H9 (cell line): ENCODE results near the gene ZIC4. TPM values are rescaled to one million over a fixed set of nuclear protein-coding genes. Genes with fewer than 3 reads are reported as not detected.
A peak's percentile ranks its signal among the peaks of the same experiment; 100 is the strongest.

Source experiments
- DNase-seq: peaks from one replicate; pipeline ENCODE4 v3.0.0-alpha.2; 2017
- H2AFZ ChIP-seq: one replicate; pipeline ENCODE4 v1.6.1; 2013; ENCODE audit warnings: mild to moderate bottlenecking, low read length, control low read depth, moderate library complexity
- H2AK5ac ChIP-seq: 2 replicates; pipeline ENCODE4 v1.6.1; 2013; ENCODE audit warnings: low read length, control low read depth, mixed read lengths; ENCODE audit not compliant: insufficient read length
- H2BK120ac ChIP-seq: one replicate; pipeline ENCODE4 v1.6.1; 2013; ENCODE audit warnings: low read depth, mild to moderate bottlenecking, low read length, control low read depth, inconsistent platforms; ENCODE audit not compliant: poor library complexity, severe bottlenecking
- H2BK12ac ChIP-seq: 2 replicates; pipeline ENCODE4 v1.6.1; 2013; ENCODE audit warnings: low read length, control low read depth, mixed read lengths, low read depth; ENCODE audit not compliant: insufficient read length
- H2BK15ac ChIP-seq: 2 replicates; pipeline ENCODE4 v1.6.1; 2013; ENCODE audit warnings: low read depth, low read length, control low read depth
- H2BK20ac ChIP-seq: one replicate; pipeline ENCODE4 v1.6.1; 2013; ENCODE audit warnings: low read depth, mild to moderate bottlenecking, low read length, control low read depth, inconsistent platforms; ENCODE audit not compliant: poor library complexity, severe bottlenecking
- H2BK5ac ChIP-seq: 2 replicates; pipeline ENCODE4 v1.6.1; 2013; ENCODE audit warnings: low read length, control low read depth, mixed read lengths; ENCODE audit not compliant: insufficient read length
- H3K14ac ChIP-seq: 2 replicates; pipeline ENCODE4 v1.6.1; 2013; ENCODE audit warnings: low read length, control low read depth; ENCODE audit not compliant: insufficient read depth
- H3K18ac ChIP-seq: 2 replicates; pipeline ENCODE4 v1.6.1; 2013; ENCODE audit warnings: low read depth, mild to moderate bottlenecking, mixed read lengths, low read length, control low read depth; ENCODE audit not compliant: insufficient read length
- H3K23ac ChIP-seq: 2 replicates; pipeline ENCODE4 v1.6.1; 2013; ENCODE audit warnings: low read length, control low read depth, mixed read lengths, low read depth; ENCODE audit not compliant: insufficient read length
- H3K23me2 ChIP-seq: 2 replicates; pipeline ENCODE4 v1.6.1; 2013; ENCODE audit warnings: low read depth, mild to moderate bottlenecking, mixed read lengths, low read length, control low read depth; ENCODE audit not compliant: insufficient read length, poor library complexity, severe bottlenecking
- H3K27ac ChIP-seq: 2 replicates; pipeline ENCODE4 v1.5.1; 2013; ENCODE audit warnings: low read length, control low read depth, mixed read lengths, low read depth; ENCODE audit not compliant: insufficient read length
- H3K27me3 ChIP-seq: 2 replicates; pipeline ENCODE4 v1.6.1; 2013; ENCODE audit warnings: low read length, control low read depth, inconsistent platforms; ENCODE audit not compliant: insufficient read depth
- H3K4ac ChIP-seq: 2 replicates; pipeline ENCODE4 v1.6.1; 2013; ENCODE audit warnings: low read depth, mild to moderate bottlenecking, control low read depth, inconsistent platforms, low read length, moderate library complexity
- H3K4me1 ChIP-seq: 2 replicates; pipeline ENCODE4 v1.6.1; 2013; ENCODE audit warnings: low read length, control low read depth, inconsistent platforms; ENCODE audit not compliant: insufficient read depth
- H3K4me2 ChIP-seq: 2 replicates; pipeline ENCODE4 v1.6.1; 2013; ENCODE audit warnings: low read length, control low read depth, mixed read lengths; ENCODE audit not compliant: insufficient read length, insufficient read depth
- H3K56ac ChIP-seq: 2 replicates; pipeline ENCODE4 v1.6.1; 2013; ENCODE audit warnings: low read depth, mild to moderate bottlenecking, mixed read lengths, low read length, control low read depth; ENCODE audit not compliant: insufficient read length
- H3K79me1 ChIP-seq: 2 replicates; pipeline ENCODE4 v1.6.1; 2013; ENCODE audit warnings: low read depth, mild to moderate bottlenecking, moderate library complexity, low read length, control low read depth, inconsistent platforms; ENCODE audit not compliant: insufficient read depth, poor library complexity, severe bottlenecking
- H3K79me2 ChIP-seq: 2 replicates; pipeline ENCODE4 v1.6.1; 2013; ENCODE audit warnings: low read length, control low read depth, inconsistent platforms; ENCODE audit not compliant: insufficient read depth
- H3K9ac ChIP-seq: 2 replicates; pipeline ENCODE4 v1.6.1; 2013; ENCODE audit warnings: low read length, control low read depth, mixed read lengths; ENCODE audit not compliant: insufficient read length; ENCODE audit errors: extremely low read depth
- H3K9me3 ChIP-seq: one replicate; pipeline ENCODE4 v1.6.1; 2013; ENCODE audit warnings: low read depth, low read length, inconsistent platforms; ENCODE audit not compliant: control insufficient read depth
- H3T11ph ChIP-seq: one replicate; pipeline ENCODE4 v1.6.1; 2013; ENCODE audit warnings: mild to moderate bottlenecking, low read length, control low read depth, inconsistent platforms
- H4K20me1 ChIP-seq: one replicate; pipeline ENCODE4 v1.6.1; 2013; ENCODE audit not compliant: control insufficient read depth, insufficient read length, insufficient read depth
- H4K5ac ChIP-seq: 2 replicates; pipeline ENCODE4 v1.6.1; 2013; ENCODE audit warnings: low read depth, mild to moderate bottlenecking, mixed read lengths, low read length, control low read depth; ENCODE audit not compliant: insufficient read length
- H4K8ac ChIP-seq: replicated peaks from 2 replicates; pipeline ENCODE4 v1.6.1; 2013; ENCODE audit warnings: low read length, control low read depth, mixed read lengths, low read depth; ENCODE audit not compliant: insufficient read length
- H4K91ac ChIP-seq: 2 replicates; pipeline ENCODE4 v1.6.1; 2013; ENCODE audit warnings: low read depth, mild to moderate bottlenecking, moderate library complexity, mixed read lengths, low read length, control low read depth; ENCODE audit not compliant: insufficient read length
- H3K27ac Mint-ChIP-seq, 3 experiments: 2 replicates in 2 of 3; 3 replicates in 1 of 3; pipeline ENCODE4 v1.8.0; 2020 to 2021; ENCODE audit warnings: mixed read lengths in 3 of 3, mild to moderate bottlenecking in 1 of 3, moderate library complexity in 1 of 3
- H3K27me3 Mint-ChIP-seq: 2 replicates; pipeline ENCODE4 v1.8.0; 2021; ENCODE audit warnings: low read depth, mild to moderate bottlenecking, moderate library complexity, mixed read lengths
- H3K36me3 Mint-ChIP-seq, 3 experiments: 2 replicates in 2 of 3; 3 replicates in 1 of 3; pipeline ENCODE4 v1.8.0; 2020 to 2021; ENCODE audit warnings: low read depth in 3 of 3, mixed read lengths in 3 of 3; ENCODE audit not compliant: insufficient read depth in 1 of 3
- H3K4me1 Mint-ChIP-seq, 2 experiments: 2 replicates each; pipeline ENCODE4 v1.8.0; 2020; ENCODE audit warnings: mixed read lengths in 2 of 2
- H3K4me3 Mint-ChIP-seq, 2 experiments: 2 replicates in 1 of 2; 3 replicates in 1 of 2; pipeline ENCODE4 v1.8.0; 2020 to 2021; ENCODE audit warnings: mild to moderate bottlenecking in 2 of 2, mixed read lengths in 2 of 2, moderate library complexity in 1 of 2
- H3K9me3 Mint-ChIP-seq, 2 experiments: 2 replicates in 1 of 2; 3 replicates in 1 of 2; pipeline ENCODE4 v1.8.0; 2020; ENCODE audit warnings: mild to moderate bottlenecking in 2 of 2, mixed read lengths in 2 of 2, moderate library complexity in 1 of 2
- WGBS: extraction: QIAGEN DNeasy Blood & Tissue Kit; methylation state at CpG from one replicate; pipeline ENCODE4 v1.1.7; 2013; ENCODE audit warnings: missing lambda C conversion rate, low lambda C conversion rate, mixed read lengths; ENCODE audit not compliant: insufficient read length; ENCODE audit errors: extremely low coverage; 5-methylcytosine and 5-hydroxymethylcytosine counted together
- total RNA-seq: library from RNA; stranded (reverse); gene quantifications from 2 replicates; pipeline ENCODE4 v1.2.1, GENCODE V29; 2021
- TF ChIP-seq, protein P1 (sequence below): fragments of 200-600 bp; sonication (generic); conservative IDR thresholded peaks from 3 replicates; pipeline ENCODE4 v1.8.0; 2021; ENCODE audit warnings: antibody characterized with exemption, mild to moderate bottlenecking

The ZIC4 gene
- total RNA-seq, 1 experiment from 2014 or later = not detected

DNA sequence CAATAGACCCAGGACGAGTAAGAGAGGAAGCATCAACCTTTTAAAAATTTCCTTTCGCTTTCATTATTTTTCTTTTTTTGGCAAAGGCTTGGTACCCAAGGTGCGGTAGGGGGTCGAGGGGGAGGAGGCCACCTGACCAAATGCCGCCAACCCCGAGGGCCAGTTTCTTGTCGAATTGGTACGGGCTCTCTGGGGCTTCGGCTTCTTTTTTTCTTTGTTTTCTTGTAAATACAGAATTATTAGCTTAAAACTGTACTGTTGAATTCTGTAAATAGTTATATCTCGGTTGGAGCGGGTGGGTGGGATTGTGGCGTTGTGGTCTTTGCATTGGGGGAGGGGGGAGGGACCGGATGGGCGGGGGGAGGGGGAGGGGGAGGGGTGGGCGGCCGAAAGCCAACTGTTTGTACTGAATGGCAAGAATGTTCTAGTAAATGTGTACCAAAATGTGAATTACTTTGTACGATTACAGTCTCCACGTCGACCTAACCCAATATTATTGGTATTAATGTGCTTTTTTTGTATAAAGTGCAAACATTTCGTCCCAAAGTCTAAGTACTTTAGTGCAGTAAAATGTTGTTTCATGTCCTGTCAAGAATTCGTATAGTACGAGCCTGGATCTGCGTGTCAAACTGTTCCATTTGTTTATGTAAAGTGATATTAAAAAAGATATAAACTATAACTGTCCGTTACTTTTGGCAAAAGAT is 7.5 kb upstream of the ZIC4 start:
- Mint-ChIP-seq H3K27ac (no peak overlapping the region), H3K4me3 (peak overlapping the region; percentile 0 to 79; a peak in 3 of 5 replicates), H3K36me3 (no peaks in the 10 kb centered on the region; a peak in 1 of 7 replicates), H3K27me3 (peaks cover 99% of the 10 kb centered on the region), H3K9me3 (no peaks in the 10 kb centered on the region; a peak in 2 of 5 replicates), H3K4me1 (peaks cover 20 to 60% of the 10 kb centered on the region in 2 experiments)
- Histone ChIP-seq H4K20me1 (no peaks in the 10 kb centered on the region), H2BK20ac (no peak overlapping the region), H2AK5ac (no peak overlapping the region), H4K91ac (no peak overlapping the region), H3K4ac (no peak overlapping the region), H3K56ac (no peak overlapping the region), H3K4me2 (peak overlapping the region; percentile 70), H3T11ph (no peak overlapping the region), H3K4me1 (0 out of 2 replicates have a peak, but pooled peaks cover 3% of the 10 kb centered on the region), H3K14ac (no peak overlapping the region), H3K18ac (no peak overlapping the region), H3K79me2 (no peaks in the 10 kb centered on the region), H3K9ac (no peak overlapping the region), H2BK12ac (no peak overlapping the region), H4K8ac (no peak overlapping the region), H3K9me3 (no peaks in the 10 kb centered on the region), H2BK5ac (no peak overlapping the region), H3K79me1 (no peaks in the 10 kb centered on the region), H3K27ac (no peak overlapping the region), H2AFZ (no peak overlapping the region), H3K23ac (no peak overlapping the region), H3K23me2 (peaks cover 29% of the 10 kb centered on the region), H4K5ac (no peak overlapping the region), H2BK15ac (no peak overlapping the region), H2BK120ac (no peak overlapping the region), H3K27me3 (peaks cover 81% of the 10 kb centered on the region)
- peak; percentile 61 for DNase-seq
- TF ChIP-seq, protein P1, sequence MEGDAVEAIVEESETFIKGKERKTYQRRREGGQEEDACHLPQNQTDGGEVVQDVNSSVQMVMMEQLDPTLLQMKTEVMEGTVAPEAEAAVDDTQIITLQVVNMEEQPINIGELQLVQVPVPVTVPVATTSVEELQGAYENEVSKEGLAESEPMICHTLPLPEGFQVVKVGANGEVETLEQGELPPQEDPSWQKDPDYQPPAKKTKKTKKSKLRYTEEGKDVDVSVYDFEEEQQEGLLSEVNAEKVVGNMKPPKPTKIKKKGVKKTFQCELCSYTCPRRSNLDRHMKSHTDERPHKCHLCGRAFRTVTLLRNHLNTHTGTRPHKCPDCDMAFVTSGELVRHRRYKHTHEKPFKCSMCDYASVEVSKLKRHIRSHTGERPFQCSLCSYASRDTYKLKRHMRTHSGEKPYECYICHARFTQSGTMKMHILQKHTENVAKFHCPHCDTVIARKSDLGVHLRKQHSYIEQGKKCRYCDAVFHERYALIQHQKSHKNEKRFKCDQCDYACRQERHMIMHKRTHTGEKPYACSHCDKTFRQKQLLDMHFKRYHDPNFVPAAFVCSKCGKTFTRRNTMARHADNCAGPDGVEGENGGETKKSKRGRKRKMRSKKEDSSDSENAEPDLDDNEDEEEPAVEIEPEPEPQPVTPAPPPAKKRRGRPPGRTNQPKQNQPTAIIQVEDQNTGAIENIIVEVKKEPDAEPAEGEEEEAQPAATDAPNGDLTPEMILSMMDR = no peak
- no CpG with 5 or more reads among the region's 24 CpGs for WGBS
